Measurements from ENCODE around the gene ASTE1. TPM values are rescaled to one million over a fixed set of nuclear protein-coding genes. Genes with fewer than 3 reads are reported as not detected.

The ASTE1 gene
- total RNA-seq, 2 experiments from 2014 or later = 11.7 to 14.2 TPM

GRCh38 chr3:131004603-131005002, 22.0 kb downstream of the ASTE1 start:
- H3K4me1 ChIP-seq (ENCODE audit: insufficient read depth, low read length, poor library complexity, severe bottlenecking) = no peaks in the 10 kb centered on the region
- CTCF ChIA-PET (ENCODE audit: unreplicated experiment) = no interaction called here
- DNase-seq (ENCODE audit: low spot score) = no peak
- TF ChIP-seq CTCF (conservative IDR thresholded peaks at IDR 0.05; ENCODE audit: low read length) (no peak), EZH2phosphoT487 (IDR thresholded peaks at IDR 0.05; ENCODE audit: borderline replicate concordance, low read depth, low read length) (no peak)
- H3K27ac ChIP-seq (ENCODE audit: low read depth, low read length, poor library complexity, severe bottlenecking) = no peak overlapping the region
- H4K20me1 ChIP-seq (ENCODE audit: insufficient read depth, low read length) = no peaks in the 10 kb centered on the region
- intact Hi-C loops (cut with micrococcal nuclease; ENCODE audit: unreplicated experiment) = no loop called here
- POLR2A ChIA-PET = interaction anchor here (0.6 to 2.7 kb wide), 3 partner anchors 9 to 80 kb away, joined by 3 to 18 read pairs (median 4); no protein-coding TSS in a partner anchor
- H2AFZ ChIP-seq (ENCODE audit: low read length) = no peak overlapping the region
- no peaks in the 10 kb centered on the region for H3K9me2 ChIP-seq (ENCODE audit: insufficient read depth, low read length)
- no TSS peak for BruUV-seq (replicated peaks)
- no peak overlapping the region for H3K4me2 ChIP-seq (ENCODE audit: low read length)
- no peaks in the 10 kb centered on the region for H3K9me3 ChIP-seq (ENCODE audit: low read length)
- peaks cover 74% of the 10 kb centered on the region for H3K36me3 ChIP-seq (ENCODE audit: insufficient read depth, low read length)
- no peak overlapping the region for H3K4me3 ChIP-seq (ENCODE audit: low read depth, low read length, poor library complexity, severe bottlenecking)
- H3K79me2 ChIP-seq (ENCODE audit: insufficient read depth, low read depth, low read length) = no peaks in the 10 kb centered on the region

DNA sequence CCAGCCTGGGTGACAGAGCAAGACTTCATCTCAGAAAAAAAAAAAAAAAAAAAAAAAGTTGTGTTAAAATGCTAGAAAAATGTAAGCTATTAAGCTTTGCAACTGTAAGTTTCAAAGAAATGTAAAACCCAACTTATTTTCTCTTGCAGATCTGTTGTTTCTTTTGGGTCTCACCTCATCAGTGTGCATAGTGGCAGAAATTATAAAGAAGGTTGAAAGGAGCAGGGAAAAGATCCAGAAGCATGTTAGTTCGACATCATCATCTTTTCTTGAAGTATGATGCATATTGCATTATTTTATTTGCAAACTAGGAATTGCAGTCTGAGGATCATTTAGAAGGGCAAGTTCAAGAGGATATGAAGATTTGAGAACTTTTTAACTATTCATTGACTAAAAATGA, 25.6 kb downstream of the ASTE1 start:
- BruUV-seq (replicated peaks) = no TSS peak
- H3K27ac ChIP-seq (ENCODE audit: low read depth, low read length, poor library complexity, severe bottlenecking) = no peak overlapping the region
- H3K79me2 ChIP-seq (ENCODE audit: insufficient read depth, low read depth, low read length) = no peaks in the 10 kb centered on the region
- H3K36me3 ChIP-seq (ENCODE audit: insufficient read depth, low read length) = peaks cover 80% of the 10 kb centered on the region
- ChIA-PET POLR2A (no interaction called here), CTCF (ENCODE audit: unreplicated experiment) (no interaction called here)
- H3K4me2 ChIP-seq (ENCODE audit: low read length) = no peak overlapping the region
- intact Hi-C loops (cut with micrococcal nuclease; ENCODE audit: unreplicated experiment) = no loop called here
- no peak overlapping the region for H3K4me3 ChIP-seq (ENCODE audit: low read depth, low read length, poor library complexity, severe bottlenecking)
- H2AFZ ChIP-seq (ENCODE audit: low read length) = no peak overlapping the region
- H3K9me3 ChIP-seq (ENCODE audit: low read length) = no peaks in the 10 kb centered on the region
- no peak for DNase-seq (ENCODE audit: low spot score)
- no peaks in the 10 kb centered on the region for H3K9me2 ChIP-seq (ENCODE audit: insufficient read depth, low read length)
- H3K4me1 ChIP-seq (ENCODE audit: insufficient read depth, low read length, poor library complexity, severe bottlenecking) = no peaks in the 10 kb centered on the region
- TF ChIP-seq CTCF (conservative IDR thresholded peaks at IDR 0.05; ENCODE audit: low read length) (no peak), EZH2phosphoT487 (IDR thresholded peaks at IDR 0.05; ENCODE audit: borderline replicate concordance, low read depth, low read length) (no peak)
- no peaks in the 10 kb centered on the region for H4K20me1 ChIP-seq (ENCODE audit: insufficient read depth, low read length)

GRCh38 chr3:130997289-130997688, 29.3 kb downstream of the ASTE1 start:
- intact Hi-C loops (cut with micrococcal nuclease; ENCODE audit: unreplicated experiment) = no loop called here
- no peak overlapping the region for H3K4me3 ChIP-seq (ENCODE audit: low read depth, low read length, poor library complexity, severe bottlenecking)
- POLR2A ChIA-PET = interaction anchor here (1.1 to 4.1 kb wide), 3 partner anchors 8 to 19 kb away, joined by 4 to 18 read pairs (median 7); no protein-coding TSS in a partner anchor
- no peaks in the 10 kb centered on the region for H3K9me3 ChIP-seq (ENCODE audit: low read length)
- CTCF ChIA-PET (ENCODE audit: unreplicated experiment) = no interaction called here
- no peaks in the 10 kb centered on the region for H3K79me2 ChIP-seq (ENCODE audit: insufficient read depth, low read depth, low read length)
- H3K4me2 ChIP-seq (ENCODE audit: low read length) = no peak overlapping the region
- DNase-seq (ENCODE audit: low spot score) = no peak
- no peak overlapping the region for H2AFZ ChIP-seq (ENCODE audit: low read length)
- H3K27ac ChIP-seq (ENCODE audit: low read depth, low read length, poor library complexity, severe bottlenecking) = no peak overlapping the region
- no TSS peak for BruUV-seq (replicated peaks)
- H3K4me1 ChIP-seq (ENCODE audit: insufficient read depth, low read length, poor library complexity, severe bottlenecking) = no peaks in the 10 kb centered on the region
- H3K36me3 ChIP-seq (ENCODE audit: insufficient read depth, low read length) = peaks cover 72% of the 10 kb centered on the region
- H3K9me2 ChIP-seq (ENCODE audit: insufficient read depth, low read length) = no peaks in the 10 kb centered on the region
- no peaks in the 10 kb centered on the region for H4K20me1 ChIP-seq (ENCODE audit: insufficient read depth, low read length)
- no peak for TF ChIP-seq CTCF (conservative IDR thresholded peaks at IDR 0.05; ENCODE audit: low read length)
- no peak for TF ChIP-seq EZH2phosphoT487 (IDR thresholded peaks at IDR 0.05; ENCODE audit: borderline replicate concordance, low read depth, low read length)
